Activated T-helper 1 cell treated with anti-CD3 and anti-CD28 coated beads, Interleukin-12 subunit alpha, Interleukin-12 subunit beta, Interleukin-2, Interleukin-4 antibody, amounts not matched to agents 30 ng/mL and 10 ng/mL and 1 ng/mL, durations not matched to agents 14 hours and 24 hours and 36 hours (primary cell): ENCODE data around the gene SPTBN1. TPM values are rescaled to one million over a fixed set of nuclear protein-coding genes. Genes with fewer than 3 reads are reported as not detected.

ENCODE experiments used
- DNase-seq: peaks from one replicate; pipeline ENCODE4 v3.0.0; 2021; ENCODE audit warnings: low spot score
- H3K27ac Mint-ChIP-seq: one replicate; pipeline ENCODE4 v1.8.0; 2021; ENCODE audit warnings: mild to moderate bottlenecking, mixed read lengths
- H3K27me3 Mint-ChIP-seq: one replicate; pipeline ENCODE4 v1.8.0; 2022; ENCODE audit warnings: mild to moderate bottlenecking, moderate library complexity, mixed read lengths; ENCODE audit not compliant: insufficient read depth
- H3K36me3 Mint-ChIP-seq: one replicate; pipeline ENCODE4 v1.8.0; 2021; ENCODE audit warnings: low read depth, mixed read lengths
- H3K4me1 Mint-ChIP-seq: one replicate; pipeline ENCODE4 v1.8.0; 2021; ENCODE audit warnings: low read depth, mixed read lengths
- H3K4me3 Mint-ChIP-seq: one replicate; pipeline ENCODE4 v1.8.0; 2021; ENCODE audit warnings: mild to moderate bottlenecking, moderate library complexity, mixed read lengths
- H3K9me3 Mint-ChIP-seq: one replicate; pipeline ENCODE4 v1.8.0; 2021; ENCODE audit warnings: mixed read lengths
- intact Hi-C: fragments of 100-400 bp; cut with micrococcal nuclease; formaldehyde crosslinking; loops from one replicate; pipeline ENCODE4 v1.15.1; 2024
- total RNA-seq: library from RNA; stranded (reverse); gene quantifications from 2 replicates; pipeline ENCODE4 v1.2.3, GENCODE V29; 2022

SPTBN1 gene
- total RNA-seq, 1 donor from 2014 or later: 64.2 TPM

DNA sequence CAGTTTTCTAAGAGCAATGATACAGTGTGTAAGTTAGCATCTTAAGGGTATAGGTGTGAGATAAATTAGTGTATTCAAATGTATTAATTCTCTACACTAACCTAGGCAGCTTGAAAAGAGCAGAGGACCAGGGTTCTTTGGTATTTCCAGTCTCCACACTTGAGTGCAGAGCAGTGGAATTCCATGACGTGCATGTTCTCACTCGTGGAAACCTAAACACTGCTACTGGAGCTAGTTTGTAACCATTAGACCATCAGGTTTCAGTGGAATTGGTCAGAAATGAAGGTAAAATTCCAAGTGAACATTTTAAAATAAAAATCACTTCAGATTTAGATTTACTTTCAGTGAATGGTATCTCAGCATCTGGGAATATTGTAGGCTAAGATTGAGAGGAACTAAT is 9.0 kb downstream of the SPTBN1 start:
- no peak for DNase-seq
- H3K27me3 Mint-ChIP-seq: peaks cover 32% of the 10 kb centered on the region
- no peak overlapping the region for H3K4me3 Mint-ChIP-seq
- H3K9me3 Mint-ChIP-seq: no peaks in the 10 kb centered on the region
- H3K36me3 Mint-ChIP-seq: no peaks in the 10 kb centered on the region
- H3K27ac Mint-ChIP-seq: no peak overlapping the region
- H3K4me1 Mint-ChIP-seq: no peaks in the 10 kb centered on the region
- intact Hi-C loops: no loop called here

DNA sequence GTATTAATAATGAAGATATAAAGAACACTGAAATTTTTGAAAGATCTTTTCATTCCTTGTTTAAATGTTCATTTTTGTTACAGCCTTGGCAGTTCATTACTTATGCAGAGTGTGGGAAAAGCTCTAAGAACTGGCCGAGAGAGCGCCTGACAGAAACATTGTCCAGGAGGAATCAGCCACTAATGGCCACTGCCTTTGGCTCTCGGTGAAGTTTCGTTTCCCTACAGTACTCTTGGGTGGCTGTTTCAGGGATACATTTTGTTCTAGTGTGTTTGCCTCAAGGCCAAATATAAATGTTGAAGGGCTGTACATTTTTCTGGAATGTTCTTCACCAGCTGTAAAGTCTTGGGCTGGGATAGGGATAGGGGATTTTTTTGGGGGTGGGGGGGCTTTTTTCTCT is 10.7 kb downstream of the SPTBN1 start:
- Mint-ChIP-seq H3K27ac (no peak overlapping the region), H3K4me3 (no peak overlapping the region), H3K36me3 (no peaks in the 10 kb centered on the region), H3K4me1 (no peaks in the 10 kb centered on the region), H3K9me3 (no peaks in the 10 kb centered on the region), H3K27me3 (peaks cover 20% of the 10 kb centered on the region)
- intact Hi-C loops: no loop called here
- DNase-seq: no peak

DNA sequence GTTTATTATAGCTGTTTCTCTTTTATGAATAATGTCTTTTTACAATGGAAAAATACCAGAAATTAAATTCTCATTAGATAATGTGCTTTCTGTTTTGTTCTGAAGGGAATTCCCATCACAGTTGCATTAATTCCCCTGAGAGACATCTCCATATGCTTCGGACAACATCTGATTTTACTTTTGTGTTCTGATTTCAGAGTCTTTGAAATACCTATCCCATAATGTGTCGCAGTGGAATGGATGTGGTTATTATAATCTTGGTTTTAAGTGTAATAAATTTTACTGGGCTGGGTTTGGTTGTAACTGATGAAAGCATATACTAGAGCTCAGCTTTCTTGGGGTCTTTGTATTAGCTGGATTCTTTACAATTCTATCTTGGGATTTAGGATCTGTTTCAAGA is 12.5 kb downstream of the SPTBN1 start:
- Mint-ChIP-seq H3K27me3 (peaks cover 16% of the 10 kb centered on the region), H3K4me1 (no peaks in the 10 kb centered on the region), H3K9me3 (no peaks in the 10 kb centered on the region), H3K27ac (no peak overlapping the region), H3K36me3 (no peaks in the 10 kb centered on the region), H3K4me3 (no peak overlapping the region)
- no peak for DNase-seq
- intact Hi-C loops: no loop called here

DNA sequence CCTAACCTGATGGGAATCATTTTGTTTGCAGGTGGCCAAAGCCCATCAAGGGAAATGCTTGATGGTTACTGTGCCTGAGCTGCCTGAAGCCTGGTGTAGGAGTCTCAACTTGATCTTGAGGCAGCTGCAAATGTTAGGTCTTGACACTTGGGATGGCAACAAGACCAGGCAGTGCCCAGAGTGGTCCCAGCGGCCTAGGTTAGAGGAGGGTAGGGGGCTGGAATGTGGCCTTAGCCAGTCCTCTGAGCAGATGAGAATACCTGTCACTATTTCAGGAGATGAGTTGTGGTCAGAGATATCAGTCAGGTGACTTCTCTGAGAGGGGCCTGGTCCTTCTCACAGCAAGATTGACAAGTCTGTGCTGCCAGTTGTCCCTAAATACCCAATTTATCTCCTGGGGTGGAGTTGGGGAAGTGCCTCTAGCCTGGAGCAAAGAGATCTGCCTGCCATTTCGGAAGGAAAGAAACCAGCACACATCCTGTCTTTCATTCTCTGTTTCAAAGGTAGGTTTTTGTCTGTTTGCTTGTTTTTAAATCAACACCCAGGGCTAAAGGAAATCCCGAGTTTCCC is 13.4 kb downstream of the SPTBN1 start:
- Mint-ChIP-seq H3K4me1 (no peaks in the 10 kb centered on the region), H3K4me3 (no peak overlapping the region), H3K36me3 (no peaks in the 10 kb centered on the region), H3K9me3 (no peaks in the 10 kb centered on the region), H3K27ac (no peak overlapping the region), H3K27me3 (peaks cover 12% of the 10 kb centered on the region)
- DNase-seq: no peak
- intact Hi-C loops: no loop called here

DNA sequence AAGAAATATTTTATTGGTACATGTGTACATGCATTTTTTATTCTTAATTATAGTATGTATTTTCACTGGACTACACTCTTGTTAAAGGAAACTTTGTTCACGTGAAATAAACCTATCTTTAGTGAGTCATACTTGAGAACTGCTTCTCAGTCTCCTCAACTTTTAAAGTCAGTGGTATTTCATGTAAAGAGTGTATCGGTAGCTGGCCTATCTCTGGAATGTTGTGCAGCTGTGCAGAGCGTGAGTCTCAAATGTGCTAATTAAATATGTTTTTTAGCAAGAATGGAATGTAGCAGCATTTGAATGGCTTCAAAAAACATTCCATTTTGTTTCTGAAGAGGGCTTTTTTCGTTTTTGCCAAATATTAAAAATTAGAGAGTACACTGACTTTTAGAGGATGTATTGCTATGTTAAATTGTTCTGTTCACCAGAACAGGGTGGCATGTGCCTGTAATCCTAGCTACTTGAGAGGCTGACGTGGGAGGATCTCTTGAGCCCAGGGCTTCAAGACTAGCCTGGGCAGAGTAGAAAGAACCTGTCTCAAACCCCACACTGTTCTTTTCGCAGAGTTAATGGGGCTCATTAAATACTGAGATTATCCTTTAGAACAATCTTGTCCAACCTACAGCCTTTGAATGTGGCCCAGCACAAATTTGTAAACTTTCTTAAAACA is 14.3 kb downstream of the SPTBN1 start:
- Mint-ChIP-seq H3K9me3 (no peaks in the 10 kb centered on the region), H3K27ac (no peak overlapping the region), H3K36me3 (no peaks in the 10 kb centered on the region), H3K4me1 (no peaks in the 10 kb centered on the region), H3K4me3 (no peak overlapping the region), H3K27me3 (peaks cover 11% of the 10 kb centered on the region)
- no peak for DNase-seq
- intact Hi-C loops: no loop called here

DNA sequence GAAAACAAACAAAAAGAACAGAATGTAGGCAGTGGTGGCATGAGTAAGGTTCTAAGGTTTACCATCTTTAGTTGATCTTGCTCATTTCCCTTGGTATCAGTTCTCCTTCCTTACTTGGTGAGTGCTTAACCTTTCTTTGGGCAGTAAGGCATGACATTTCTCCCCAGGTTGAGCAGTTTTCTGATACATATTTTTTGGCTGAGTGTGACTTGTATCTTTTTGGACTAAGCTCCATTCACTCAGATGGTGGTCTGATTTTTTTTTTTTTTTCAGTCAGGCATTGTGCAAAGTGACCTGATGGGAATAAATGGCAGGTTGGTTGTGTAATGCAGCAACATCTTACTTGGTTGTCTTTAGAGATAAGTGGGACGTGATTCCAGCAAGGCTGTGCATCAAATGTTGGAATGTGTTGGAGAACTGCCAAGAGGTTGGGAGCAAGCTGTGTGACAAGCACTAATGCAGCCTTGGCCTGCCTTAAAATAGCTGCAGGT is 15.1 kb downstream of the SPTBN1 start:
- no peaks in the 10 kb centered on the region for H3K9me3 Mint-ChIP-seq
- H3K4me1 Mint-ChIP-seq: no peaks in the 10 kb centered on the region
- intact Hi-C loops: no loop called here
- no peak for DNase-seq
- H3K36me3 Mint-ChIP-seq: no peaks in the 10 kb centered on the region
- peaks cover 9% of the 10 kb centered on the region for H3K27me3 Mint-ChIP-seq
- no peak overlapping the region for H3K4me3 Mint-ChIP-seq
- H3K27ac Mint-ChIP-seq: no peak overlapping the region

DNA sequence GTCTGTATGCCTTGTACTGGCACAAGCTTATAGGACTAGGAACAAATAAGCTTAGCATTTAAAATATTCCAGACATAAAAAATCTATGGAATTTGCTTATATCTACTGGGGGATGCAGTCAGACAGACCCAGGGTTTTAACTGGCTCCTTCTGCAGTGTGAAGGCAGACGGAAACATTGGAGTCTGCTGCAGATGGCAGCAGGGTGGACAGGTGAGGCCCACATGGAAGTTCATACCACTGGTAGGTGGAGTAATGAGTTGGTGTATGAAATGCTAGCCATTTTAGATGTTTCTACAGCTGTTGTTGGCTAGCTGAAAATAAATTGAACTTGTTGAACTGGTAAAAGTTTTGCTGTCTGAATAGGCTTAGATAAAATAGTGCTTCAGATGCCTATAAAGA is 17.7 kb downstream of the SPTBN1 start:
- no peak for DNase-seq
- intact Hi-C loops: no loop called here
- Mint-ChIP-seq H3K9me3 (no peaks in the 10 kb centered on the region), H3K36me3 (no peaks in the 10 kb centered on the region), H3K27ac (no peak overlapping the region), H3K4me1 (no peaks in the 10 kb centered on the region), H3K4me3 (no peak overlapping the region), H3K27me3 (peaks cover 5% of the 10 kb centered on the region)

DNA sequence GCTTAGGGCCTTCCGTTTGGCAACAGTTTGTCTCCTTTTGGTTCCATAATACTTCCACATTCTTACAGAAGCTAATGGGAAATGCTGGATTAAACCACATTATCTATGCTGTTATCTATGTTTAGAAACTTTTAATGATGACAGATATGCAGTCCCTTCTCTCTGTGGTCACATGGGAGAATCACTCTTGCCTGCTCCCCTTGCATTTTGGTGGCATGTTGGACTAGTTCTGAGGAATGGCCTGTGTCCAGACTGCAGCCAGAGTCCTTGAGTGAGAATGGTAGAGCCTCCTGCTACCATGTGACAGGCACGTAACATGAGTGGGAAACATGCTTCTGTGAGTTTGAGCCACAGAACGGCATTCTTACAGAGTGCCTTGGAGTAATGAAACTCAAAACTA is 19.2 kb downstream of the SPTBN1 start:
- H3K4me1 Mint-ChIP-seq: no peaks in the 10 kb centered on the region
- H3K9me3 Mint-ChIP-seq: no peaks in the 10 kb centered on the region
- H3K36me3 Mint-ChIP-seq: no peaks in the 10 kb centered on the region
- H3K27ac Mint-ChIP-seq: no peak overlapping the region
- no peak overlapping the region for H3K4me3 Mint-ChIP-seq
- DNase-seq: no peak
- H3K27me3 Mint-ChIP-seq: peaks cover 6% of the 10 kb centered on the region
- intact Hi-C loops: no loop called here

DNA sequence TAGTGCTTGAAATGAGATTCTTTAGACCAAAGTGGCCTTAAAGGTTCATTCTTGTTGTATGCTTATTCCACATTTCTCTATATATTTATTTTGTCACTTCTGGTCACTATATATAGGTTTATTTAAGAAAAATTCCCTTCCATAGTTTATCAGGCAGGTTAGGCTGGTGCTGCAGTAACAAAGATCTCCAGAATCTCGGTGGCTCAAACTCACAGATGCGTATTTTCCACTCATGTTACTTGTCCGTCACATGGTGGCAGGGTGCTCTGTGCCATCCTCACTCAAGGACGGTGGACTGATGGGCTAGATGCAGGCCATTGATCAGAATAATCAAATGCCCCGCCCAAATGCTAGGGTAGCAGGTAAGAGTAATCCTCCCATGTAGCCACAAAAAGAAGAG is 19.8 kb downstream of the SPTBN1 start:
- no peaks in the 10 kb centered on the region for H3K9me3 Mint-ChIP-seq
- H3K27ac Mint-ChIP-seq: no peak overlapping the region
- H3K4me1 Mint-ChIP-seq: no peaks in the 10 kb centered on the region
- H3K36me3 Mint-ChIP-seq: peaks cover under 1% of the 10 kb centered on the region
- intact Hi-C loops: no loop called here
- H3K4me3 Mint-ChIP-seq: no peak overlapping the region
- no peak for DNase-seq
- H3K27me3 Mint-ChIP-seq: peaks cover 7% of the 10 kb centered on the region

DNA sequence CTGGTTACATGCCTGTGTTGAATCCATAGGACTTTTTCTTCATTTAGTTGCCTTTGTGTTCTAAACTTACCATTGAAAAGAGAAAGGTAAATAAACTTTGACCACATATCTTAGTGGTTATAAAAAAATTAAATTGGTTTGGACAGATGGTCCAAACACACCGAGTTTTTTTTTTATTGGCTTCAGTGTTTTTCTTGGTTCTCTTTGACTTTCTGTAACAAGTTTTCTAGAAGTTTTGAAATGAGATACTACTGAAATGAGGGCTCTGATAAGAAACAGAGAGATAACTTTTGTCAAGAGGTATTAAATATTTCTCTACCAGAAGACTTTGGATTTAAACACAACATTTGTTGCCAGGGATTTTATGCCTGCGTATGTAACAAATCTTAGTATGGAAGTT is 20.7 kb downstream of the SPTBN1 start:
- no peak for DNase-seq
- H3K9me3 Mint-ChIP-seq: no peaks in the 10 kb centered on the region
- peaks cover 1% of the 10 kb centered on the region for H3K36me3 Mint-ChIP-seq
- no peak overlapping the region for H3K27ac Mint-ChIP-seq
- H3K4me3 Mint-ChIP-seq: no peak overlapping the region
- intact Hi-C loops: no loop called here
- H3K27me3 Mint-ChIP-seq: peaks cover 14% of the 10 kb centered on the region
- H3K4me1 Mint-ChIP-seq: no peaks in the 10 kb centered on the region

DNA sequence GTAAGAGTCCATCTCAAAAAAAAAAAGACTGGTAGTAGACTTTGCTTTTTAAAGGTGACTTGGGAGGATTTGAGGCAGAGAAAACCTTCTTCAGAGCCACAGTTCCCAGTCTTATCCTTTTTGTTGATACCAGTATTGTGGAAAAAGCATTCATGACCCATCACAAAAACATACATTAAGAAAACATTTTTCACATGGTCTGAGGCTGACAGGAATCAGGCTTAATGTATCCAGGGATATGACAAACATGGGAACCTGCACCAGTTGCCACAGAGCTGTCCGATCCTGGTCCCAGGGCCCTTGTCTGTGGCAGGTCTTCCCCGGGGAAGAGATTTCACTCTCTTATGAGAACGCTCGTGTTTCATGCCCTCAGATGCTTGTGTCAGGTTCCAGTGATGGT is 21.8 kb downstream of the SPTBN1 start:
- DNase-seq: no peak
- Mint-ChIP-seq H3K27me3 (peaks cover 17% of the 10 kb centered on the region), H3K4me3 (no peak overlapping the region), H3K27ac (no peak overlapping the region), H3K36me3 (peaks cover 1% of the 10 kb centered on the region), H3K9me3 (no peaks in the 10 kb centered on the region), H3K4me1 (no peaks in the 10 kb centered on the region)
- intact Hi-C loops: no loop called here

DNA sequence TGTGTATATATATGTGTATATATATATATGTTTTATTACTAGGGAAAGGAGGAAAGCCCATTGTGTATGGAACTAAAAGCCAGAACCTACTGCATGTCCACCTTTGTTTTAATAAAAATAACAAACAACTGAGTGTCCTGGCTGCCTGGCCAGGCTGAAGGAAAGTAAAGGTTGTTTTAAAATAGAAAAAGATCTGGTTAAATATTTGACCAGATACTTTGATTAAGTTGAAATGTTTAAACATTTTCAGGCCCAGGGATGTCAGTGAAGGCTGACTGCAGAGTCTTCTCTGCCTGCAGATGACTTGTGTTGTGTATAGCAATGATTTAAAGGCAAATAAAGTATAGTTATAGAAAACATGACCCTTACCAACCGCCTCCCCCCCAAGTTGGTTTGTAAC is 22.8 kb downstream of the SPTBN1 start:
- no peak for DNase-seq
- no peak overlapping the region for H3K4me3 Mint-ChIP-seq
- peaks cover 1% of the 10 kb centered on the region for H3K36me3 Mint-ChIP-seq
- no peak overlapping the region for H3K27ac Mint-ChIP-seq
- H3K4me1 Mint-ChIP-seq: no peaks in the 10 kb centered on the region
- no peaks in the 10 kb centered on the region for H3K9me3 Mint-ChIP-seq
- peaks cover 12% of the 10 kb centered on the region for H3K27me3 Mint-ChIP-seq
- intact Hi-C loops: no loop called here

DNA sequence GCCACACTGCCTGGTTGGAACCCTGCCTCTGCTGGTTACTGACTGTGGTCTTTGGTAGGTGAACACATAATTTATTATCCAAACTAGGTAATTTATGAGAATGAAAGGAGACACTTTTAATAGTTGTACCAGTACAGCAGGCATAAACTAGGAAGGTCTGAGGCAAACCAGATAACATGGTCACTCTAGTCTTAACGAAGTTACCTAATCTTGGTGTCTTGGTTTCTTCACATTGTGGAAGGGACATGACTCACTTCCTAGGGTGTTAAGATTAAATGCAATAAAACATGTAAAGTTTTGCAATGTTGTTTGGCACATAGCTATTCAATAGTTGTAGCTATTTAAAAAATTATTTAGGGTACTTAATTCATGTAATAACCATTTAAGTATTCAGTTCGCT is 23.3 kb downstream of the SPTBN1 start:
- DNase-seq: no peak
- H3K4me1 Mint-ChIP-seq: no peaks in the 10 kb centered on the region
- H3K36me3 Mint-ChIP-seq: peaks cover 1% of the 10 kb centered on the region
- H3K4me3 Mint-ChIP-seq: no peak overlapping the region
- no peak overlapping the region for H3K27ac Mint-ChIP-seq
- intact Hi-C loops: no loop called here
- no peaks in the 10 kb centered on the region for H3K9me3 Mint-ChIP-seq
- H3K27me3 Mint-ChIP-seq: peaks cover 12% of the 10 kb centered on the region

DNA sequence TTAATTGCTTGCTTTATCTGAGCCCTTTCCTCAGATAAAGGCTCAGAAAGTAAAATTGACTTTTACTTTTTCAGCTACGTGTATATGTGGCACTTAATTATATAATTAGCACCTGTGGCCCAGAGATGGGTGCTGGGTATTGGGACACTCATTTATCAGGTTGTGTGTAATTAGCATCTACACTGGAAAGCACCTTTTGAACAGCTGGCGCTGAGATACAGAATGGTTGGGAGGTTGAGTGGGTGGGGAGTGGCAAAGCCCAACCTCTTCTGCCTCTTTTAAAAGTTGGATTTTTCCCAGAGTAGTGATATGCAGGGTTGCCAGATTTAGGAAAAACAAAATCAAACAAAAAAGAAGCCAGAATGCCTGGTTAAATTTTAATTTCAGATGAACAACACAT is 23.9 kb downstream of the SPTBN1 start:
- Mint-ChIP-seq H3K4me3 (no peak overlapping the region), H3K27me3 (peaks cover 12% of the 10 kb centered on the region), H3K27ac (no peak overlapping the region), H3K4me1 (no peaks in the 10 kb centered on the region), H3K9me3 (no peaks in the 10 kb centered on the region), H3K36me3 (peaks cover 1% of the 10 kb centered on the region)
- DNase-seq: no peak
- intact Hi-C loops: no loop called here
